Astrocyte of the spinal cord (primary cell): Measurements from ENCODE around the gene TLR3.
"Not testable (repeated sequence)": the region's sequence is repeated elsewhere in the genome, so short reads cannot be mapped to it uniquely, and the experiment has no call there.

Experiments used
- DNase-seq: peaks from one replicate; pipeline ENCODE4 v3.0.0; 2011; ENCODE audit warnings: low read depth, low spot score
- H3K4me3 ChIP-seq: 2 replicates; pipeline ENCODE4 v1.5.1; 2011; ENCODE audit warnings: low read depth, mild to moderate bottlenecking, low read length, moderate library complexity
- CTCF ChIP-seq: IDR thresholded peaks from 2 replicates; pipeline ENCODE4 v1.5.1; 2012; ENCODE audit warnings: low read depth, mild to moderate bottlenecking, low read length, inconsistent platforms
- in situ Hi-C: cut with HindIII; loops from 2 replicates; pipeline ENCODE4 v1.10.0; 2017; ENCODE audit warnings: low sequenced_read_pairs

Gene TLR3

GRCh38 chr4:186032259-186032658, 36.7 kb upstream of the TLR3 start:
- DNase-seq = no peak
- H3K4me3 ChIP-seq = no peak overlapping the region
- in situ Hi-C loops = no loop called here
- peak; percentile 28 for TF ChIP-seq CTCF

GRCh38 chr4:186033027-186033426, 35.9 kb upstream of the TLR3 start:
- TF ChIP-seq CTCF = no peak
- in situ Hi-C loops = no loop called here
- no peak for DNase-seq
- no peak overlapping the region for H3K4me3 ChIP-seq

GRCh38 chr4:186034613-186035012, 34.3 kb upstream of the TLR3 start:
- in situ Hi-C loops, DNase-seq, H3K4me3 ChIP-seq: not testable (repeated sequence)

GRCh38 chr4:186036976-186037581, 31.9 kb upstream of the TLR3 start:
- no peak for TF ChIP-seq CTCF
- DNase-seq = no peak
- in situ Hi-C loops = no loop called here
- H3K4me3 ChIP-seq = no peak overlapping the region

- peak; percentile 67 for TF ChIP-seq CTCF
- in situ Hi-C loops = no loop called here
- no peak overlapping the region for H3K4me3 ChIP-seq
- peak; percentile 86 for DNase-seq
These were observed 31.0 kb upstream of the TLR3 start for GRCh38 chr4:186037692-186038658.

- no peak overlapping the region for H3K4me3 ChIP-seq
- DNase-seq = no peak
- in situ Hi-C loops = no loop called here
- no peak for TF ChIP-seq CTCF
These were observed 29.3 kb upstream of the TLR3 start for GRCh38 chr4:186039697-186040096.

- no peak for TF ChIP-seq CTCF
- in situ Hi-C loops = no loop called here
- H3K4me3 ChIP-seq = no peak overlapping the region
- no peak for DNase-seq
These were observed 28.6 kb upstream of the TLR3 start for GRCh38 chr4:186040316-186040715.

GRCh38 chr4:186047501-186047900, 21.5 kb upstream of the TLR3 start:
- DNase-seq, in situ Hi-C loops, H3K4me3 ChIP-seq: not testable (repeated sequence)

- H3K4me3 ChIP-seq, DNase-seq, in situ Hi-C loops: not testable (repeated sequence)
These were observed 18.8 kb upstream of the TLR3 start for GRCh38 chr4:186050135-186050534.
